CD8-positive, alpha-beta memory T cell (primary cell): ENCODE results near the gene SLC2A13. TPM values are rescaled to one million over a fixed set of nuclear protein-coding genes. Genes with fewer than 3 reads are reported as not detected.

Experiments
- CTCF ChIA-PET: fragments of 350-600 bp; sonication (Branson Sonifier 250); formaldehyde crosslinking; loops from one replicate; lab custom pipeline; 2021; ENCODE audit warnings: antibody characterized with exemption; lab: Charles Lee
- POLR2A ChIA-PET: fragments of 350-600 bp; sonication (Branson Sonifier 250); formaldehyde crosslinking; loops from one replicate; lab custom pipeline; 2021; ENCODE audit warnings: antibody characterized with exemption; lab: Charles Lee
- DNase-seq, 5 donors: peaks; one replicate each; pipeline versions ENCODE4 v3.0.0 to v3.0.0-alpha.2; 2020 to 2022; ENCODE audit warnings: mixed read lengths in 1 of 5
- H3K27ac ChIP-seq: one replicate; pipeline ENCODE4 v1.7.0; 2013; ENCODE audit warnings: low read depth, mild to moderate bottlenecking, low read length, moderate library complexity
- H3K27me3 ChIP-seq: 2 replicates; pipeline ENCODE4 v1.7.0; 2013; ENCODE audit warnings: low read length, mild to moderate bottlenecking; ENCODE audit not compliant: insufficient read depth, poor library complexity, severe bottlenecking
- H3K36me3 ChIP-seq: 2 replicates; pipeline ENCODE4 v1.7.0; 2013; ENCODE audit warnings: mild to moderate bottlenecking, low read length, moderate library complexity; ENCODE audit not compliant: insufficient read depth
- H3K4me1 ChIP-seq: 2 replicates; pipeline ENCODE4 v1.7.0; 2013; ENCODE audit warnings: mild to moderate bottlenecking, low read length, moderate library complexity; ENCODE audit not compliant: insufficient read depth
- H3K4me3 ChIP-seq: 2 replicates; pipeline ENCODE4 v1.7.0; 2013; ENCODE audit warnings: mild to moderate bottlenecking, low read length
- H3K9me3 ChIP-seq: 2 replicates; pipeline ENCODE4 v1.7.0; 2013; ENCODE audit warnings: mild to moderate bottlenecking, low read length
- H3K27ac Mint-ChIP-seq, 8 donors: one replicate each; pipeline ENCODE4 v1.8.0; 2020 to 2021; ENCODE audit warnings: mixed read lengths in 8 of 8, mild to moderate bottlenecking in 6 of 8, inconsistent platforms in 3 of 8, moderate library complexity in 3 of 8
- H3K27me3 Mint-ChIP-seq, 2 donors: one replicate each; pipeline ENCODE4 v1.8.0; 2020 to 2021; ENCODE audit warnings: mixed read lengths in 2 of 2, mild to moderate bottlenecking in 1 of 2, moderate library complexity in 1 of 2
- H3K36me3 Mint-ChIP-seq, 3 donors: one replicate each; pipeline ENCODE4 v1.8.0; 2020 to 2021; ENCODE audit warnings: mixed read lengths in 3 of 3, inconsistent platforms in 1 of 3, mild to moderate bottlenecking in 1 of 3
- H3K4me1 Mint-ChIP-seq, 3 donors: one replicate each; pipeline ENCODE4 v1.8.0; 2020 to 2021; ENCODE audit warnings: mixed read lengths in 3 of 3, inconsistent platforms in 1 of 3, mild to moderate bottlenecking in 1 of 3
- H3K4me3 Mint-ChIP-seq, 7 donors: one replicate each; pipeline ENCODE4 v1.8.0; 2020 to 2021; ENCODE audit warnings: mixed read lengths in 7 of 7, mild to moderate bottlenecking in 6 of 7, moderate library complexity in 4 of 7, inconsistent platforms in 2 of 7
- H3K9me3 Mint-ChIP-seq, 5 donors: one replicate each; pipeline ENCODE4 v1.8.0; 2020 to 2022; ENCODE audit warnings: mixed read lengths in 5 of 5, mild to moderate bottlenecking in 3 of 5, moderate library complexity in 2 of 5, inconsistent platforms in 1 of 5
- polyA plus RNA-seq: library from polyadenylated mRNA; unstranded; fragments of 300-500 nt; fragmentation: Illumina TruSeq; gene quantifications from one replicate; pipeline ENCODE4 v1.2.3, GENCODE V29; 2021
- total RNA-seq, 2 experiments: library from RNA; stranded (reverse); gene quantifications; one replicate each; pipeline ENCODE4 v1.2.3, GENCODE V29; 2021

The SLC2A13 gene
- total and polyA plus RNA-seq, 3 experiments from 2014 or later, result 2.1 to 6.5 (median 6.3) TPM

- Mint-ChIP-seq H3K27me3 (no peaks in the 10 kb centered on the region), H3K9me3 (no peaks in the 10 kb centered on the region), H3K4me1 (peaks cover 15 to 18% (median 17%) of the 10 kb centered on the region in 3 donors), H3K27ac (peak overlapping the region in 1 of 8 donors; percentile 21), H3K36me3 (peaks cover 0 to 7% (median 0%) of the 10 kb centered on the region in 3 donors), H3K4me3 (no peak overlapping the region)
- Histone ChIP-seq H3K27me3 (no peaks in the 10 kb centered on the region), H3K36me3 (no peaks in the 10 kb centered on the region), H3K4me1 (peaks cover 11% of the 10 kb centered on the region), H3K27ac (no peak overlapping the region), H3K9me3 (no peaks in the 10 kb centered on the region), H3K4me3 (no peak overlapping the region)
- CTCF ChIA-PET, result interaction anchor here (12.0 kb wide), 1 partner anchor 98 kb away, joined by 117 read pairs; no protein-coding TSS in a partner anchor
- no peak for DNase-seq
- POLR2A ChIA-PET, result no interaction called here
Measured at GRCh38 chr12:40110586-40110985, 4.7 kb upstream of the SLC2A13 start.

GRCh38 chr12:40107803-40108620 is 2.1 kb upstream of the SLC2A13 start:
- Mint-ChIP-seq H3K36me3 (peaks cover 0 to 7% (median 0%) of the 10 kb centered on the region in 3 donors), H3K9me3 (no peaks in the 10 kb centered on the region), H3K4me1 (peaks cover 30 to 35% (median 35%) of the 10 kb centered on the region in 3 donors), H3K27me3 (no peaks in the 10 kb centered on the region), H3K27ac (peak overlapping the region in 5 of 8 donors; percentile 63 to 92 (median 81)), H3K4me3 (peak overlapping the region; percentile 86 to 95 (median 91))
- Histone ChIP-seq H3K27ac (no peak overlapping the region), H3K36me3 (no peaks in the 10 kb centered on the region), H3K4me3 (no peak overlapping the region), H3K4me1 (peaks cover 23% of the 10 kb centered on the region), H3K27me3 (no peaks in the 10 kb centered on the region), H3K9me3 (no peaks in the 10 kb centered on the region)
- no peak for DNase-seq
- ChIA-PET POLR2A (interaction anchor here (1.0 kb wide), 1 partner anchor 117 kb away, joined by 5 read pairs; the partner anchor contains the start of gene LRRK2), CTCF (interaction anchor here (0.6 to 12.0 kb wide), 9 partner anchors 9 to 246 kb away, joined by 3 to 117 read pairs (median 3); no protein-coding TSS in a partner anchor)

- H3K4me1 ChIP-seq, result peaks cover 23% of the 10 kb centered on the region
- DNase-seq, result peak; percentile 77 to 92 (median 83)
- no peaks in the 10 kb centered on the region for H3K9me3 ChIP-seq
- peak overlapping the region; percentile 74 to 92 (median 86) for H3K27ac Mint-ChIP-seq
- peak overlapping the region; percentile 86 to 95 (median 91) for H3K4me3 Mint-ChIP-seq
- peak overlapping the region; percentile 81 for H3K4me3 ChIP-seq
- H3K9me3 Mint-ChIP-seq, result no peaks in the 10 kb centered on the region
- ChIA-PET CTCF (interaction anchor here (0.9 to 12.0 kb wide), 14 partner anchors 8 to 116 kb away, joined by 3 to 117 read pairs (median 4); no protein-coding TSS in a partner anchor), POLR2A (no interaction called here)
- H3K4me1 Mint-ChIP-seq, result peaks cover 31 to 37% (median 37%) of the 10 kb centered on the region in 3 donors
- H3K27ac ChIP-seq, result peak overlapping the region; percentile 30
- H3K36me3 ChIP-seq, result no peaks in the 10 kb centered on the region
- H3K36me3 Mint-ChIP-seq, result peaks cover 0 to 7% (median 0%) of the 10 kb centered on the region in 3 donors
- H3K27me3 Mint-ChIP-seq, result no peaks in the 10 kb centered on the region
- H3K27me3 ChIP-seq, result no peaks in the 10 kb centered on the region
Measured at GRCh38 chr12:40107098-40107802, 1.4 kb upstream of the SLC2A13 start.

GRCh38 chr12:40106655-40107054 is 774 bp upstream of the SLC2A13 start:
- Histone ChIP-seq H3K36me3 (no peaks in the 10 kb centered on the region), H3K4me3 (peak overlapping the region; percentile 81), H3K27ac (no peak overlapping the region), H3K9me3 (no peaks in the 10 kb centered on the region), H3K27me3 (no peaks in the 10 kb centered on the region), H3K4me1 (peaks cover 23% of the 10 kb centered on the region)
- no peak for DNase-seq
- Mint-ChIP-seq H3K27ac (peak overlapping the region; percentile 58 to 89 (median 80)), H3K27me3 (no peaks in the 10 kb centered on the region), H3K4me3 (peak overlapping the region; percentile 86 to 95 (median 91)), H3K9me3 (no peaks in the 10 kb centered on the region), H3K36me3 (peaks cover 0 to 7% (median 0%) of the 10 kb centered on the region in 3 donors), H3K4me1 (peaks cover 31 to 41% (median 41%) of the 10 kb centered on the region in 3 donors)
- ChIA-PET CTCF (interaction anchor here (0.9 to 12.0 kb wide), 14 partner anchors 8 to 115 kb away, joined by 3 to 117 read pairs (median 3); no protein-coding TSS in a partner anchor), POLR2A (interaction anchor here (1.3 kb wide), 2 partner anchors 95 to 487 kb away, joined by 3 to 9 read pairs; partner anchors contain the start of gene ABCD2)

GRCh38 chr12:40106202-40106533 is 287 bp upstream of the SLC2A13 start:
- peak overlapping the region; percentile 81 for H3K4me3 ChIP-seq
- H3K36me3 Mint-ChIP-seq, result peaks cover 0 to 7% (median 0%) of the 10 kb centered on the region in 3 donors
- H3K4me3 Mint-ChIP-seq, result peak overlapping the region; percentile 86 to 95 (median 91)
- H3K4me1 Mint-ChIP-seq, result peaks cover 31 to 45% (median 43%) of the 10 kb centered on the region in 3 donors
- no peaks in the 10 kb centered on the region for H3K9me3 Mint-ChIP-seq
- no peaks in the 10 kb centered on the region for H3K27me3 ChIP-seq
- H3K36me3 ChIP-seq, result no peaks in the 10 kb centered on the region
- no peaks in the 10 kb centered on the region for H3K27me3 Mint-ChIP-seq
- no peak for DNase-seq
- H3K27ac ChIP-seq, result no peak overlapping the region
- ChIA-PET CTCF (interaction anchor here (0.9 to 12.0 kb wide), 11 partner anchors 9 to 98 kb away, joined by 3 to 117 read pairs (median 3); no protein-coding TSS in a partner anchor), POLR2A (interaction anchor here (1.3 kb wide), 2 partner anchors 95 to 487 kb away, joined by 3 to 9 read pairs; partner anchors contain the start of gene ABCD2)
- H3K4me1 ChIP-seq, result peaks cover 23% of the 10 kb centered on the region
- H3K27ac Mint-ChIP-seq, result peak overlapping the region; percentile 58 to 89 (median 78)
- no peaks in the 10 kb centered on the region for H3K9me3 ChIP-seq

GRCh38 chr12:40105265-40105514 is 691 bp downstream of the SLC2A13 start:
- no peaks in the 10 kb centered on the region for H3K27me3 ChIP-seq
- no peak for DNase-seq
- Mint-ChIP-seq H3K27me3 (no peaks in the 10 kb centered on the region), H3K4me1 (peaks cover 31 to 45% (median 43%) of the 10 kb centered on the region in 3 donors), H3K36me3 (peaks cover 0 to 7% (median 0%) of the 10 kb centered on the region in 3 donors), H3K4me3 (peak overlapping the region; percentile 78 to 91 (median 87)), H3K9me3 (no peaks in the 10 kb centered on the region), H3K27ac (no peak overlapping the region)
- POLR2A ChIA-PET, result no interaction called here
- H3K9me3 ChIP-seq, result no peaks in the 10 kb centered on the region
- peaks cover 23% of the 10 kb centered on the region for H3K4me1 ChIP-seq
- H3K4me3 ChIP-seq, result peak overlapping the region; percentile 81
- no peaks in the 10 kb centered on the region for H3K36me3 ChIP-seq
- CTCF ChIA-PET, result interaction anchor here (1.1 to 12.0 kb wide), 5 partner anchors 13 to 436 kb away, joined by 3 to 117 read pairs (median 3); no protein-coding TSS in a partner anchor
- H3K27ac ChIP-seq, result peak overlapping the region; percentile 47

GRCh38 chr12:40104461-40105264 is 1.2 kb downstream of the SLC2A13 start:
- Histone ChIP-seq H3K9me3 (no peaks in the 10 kb centered on the region), H3K27ac (peak overlapping the region; percentile 47), H3K4me1 (peaks cover 23% of the 10 kb centered on the region), H3K4me3 (peak overlapping the region; percentile 81), H3K27me3 (no peaks in the 10 kb centered on the region), H3K36me3 (no peaks in the 10 kb centered on the region)
- H3K27me3 Mint-ChIP-seq, result no peaks in the 10 kb centered on the region
- ChIA-PET POLR2A (interaction anchor here (0.7 kb wide), 1 partner anchor 13 kb away, joined by 3 read pairs; no protein-coding TSS in a partner anchor), CTCF (interaction anchor here (1.1 to 12.0 kb wide), 4 partner anchors 14 to 435 kb away, joined by 3 to 117 read pairs (median 6); no protein-coding TSS in a partner anchor)
- peaks cover 31 to 45% (median 43%) of the 10 kb centered on the region in 3 donors for H3K4me1 Mint-ChIP-seq
- peak overlapping the region; percentile 78 to 91 (median 87) for H3K4me3 Mint-ChIP-seq
- H3K9me3 Mint-ChIP-seq, result no peaks in the 10 kb centered on the region
- DNase-seq, result no peak
- H3K36me3 Mint-ChIP-seq, result peaks cover 0 to 7% (median 0%) of the 10 kb centered on the region in 3 donors
- H3K27ac Mint-ChIP-seq, result peak overlapping the region in 7 of 8 donors; percentile 2 to 82 (median 48)
